ENCODE measurements around the gene HAUS7.

- TF ChIP-seq CTCF (conservative IDR thresholded peaks at IDR 0.05; ENCODE audit: low read length) (no peak), EZH2phosphoT487 (IDR thresholded peaks at IDR 0.05; ENCODE audit: borderline replicate concordance) (no peak)
Observed at GRCh38 chrX:153463556-153463955, 6.8 kb downstream of the HAUS7 start.

Data from Loucy (cell line).